Thyroid gland (tissue), 4 donors: ENCODE results near the gene FBLN1.

Experiments used
- POLR2A ChIP-seq, 2 donors: fragments of 450-650 bp; IDR thresholded peaks; one replicate each; pipeline ENCODE4 v1.6.1; 2017; ENCODE audit warnings: antibody characterized with exemption in 2 of 2, mild to moderate bottlenecking in 2 of 2, moderate library complexity in 1 of 2
- TF ChIP-seq, protein P1 (sequence below), 6 experiments: fragments of 200-600 bp in 3 of 6; fragments of 450-650 bp in 3 of 6; sonication (generic) in 3 of 6; IDR thresholded peaks; one replicate each; pipeline ENCODE4 v1.5.1; 2016 to 2019; ENCODE audit warnings: antibody characterized with exemption in 6 of 6, mild to moderate bottlenecking in 2 of 6, inconsistent platforms in 1 of 6, moderate library complexity in 1 of 6

DNA sequence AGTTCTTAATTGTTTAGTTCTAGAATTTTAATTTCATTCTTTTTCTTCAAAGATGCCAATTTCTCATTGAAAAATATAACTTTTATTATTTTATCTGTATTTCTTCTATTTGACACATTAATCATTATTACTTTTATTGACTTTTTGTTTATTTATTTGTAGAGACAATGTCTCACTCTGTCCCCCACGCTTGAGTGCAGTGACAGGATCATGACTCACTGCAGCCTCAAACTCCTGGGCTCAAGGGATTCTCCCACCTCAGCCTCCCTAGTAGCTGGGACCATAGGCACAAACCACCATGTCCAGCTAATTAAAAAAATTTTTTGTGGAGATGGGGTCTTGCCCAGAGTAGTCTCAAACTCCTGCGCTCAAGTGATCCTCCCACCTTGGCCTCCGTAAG, 30.3 kb upstream of the FBLN1 start:
- TF ChIP-seq, protein P1, sequence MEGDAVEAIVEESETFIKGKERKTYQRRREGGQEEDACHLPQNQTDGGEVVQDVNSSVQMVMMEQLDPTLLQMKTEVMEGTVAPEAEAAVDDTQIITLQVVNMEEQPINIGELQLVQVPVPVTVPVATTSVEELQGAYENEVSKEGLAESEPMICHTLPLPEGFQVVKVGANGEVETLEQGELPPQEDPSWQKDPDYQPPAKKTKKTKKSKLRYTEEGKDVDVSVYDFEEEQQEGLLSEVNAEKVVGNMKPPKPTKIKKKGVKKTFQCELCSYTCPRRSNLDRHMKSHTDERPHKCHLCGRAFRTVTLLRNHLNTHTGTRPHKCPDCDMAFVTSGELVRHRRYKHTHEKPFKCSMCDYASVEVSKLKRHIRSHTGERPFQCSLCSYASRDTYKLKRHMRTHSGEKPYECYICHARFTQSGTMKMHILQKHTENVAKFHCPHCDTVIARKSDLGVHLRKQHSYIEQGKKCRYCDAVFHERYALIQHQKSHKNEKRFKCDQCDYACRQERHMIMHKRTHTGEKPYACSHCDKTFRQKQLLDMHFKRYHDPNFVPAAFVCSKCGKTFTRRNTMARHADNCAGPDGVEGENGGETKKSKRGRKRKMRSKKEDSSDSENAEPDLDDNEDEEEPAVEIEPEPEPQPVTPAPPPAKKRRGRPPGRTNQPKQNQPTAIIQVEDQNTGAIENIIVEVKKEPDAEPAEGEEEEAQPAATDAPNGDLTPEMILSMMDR (IDR thresholded peaks at IDR 0.05): no peak
- no peak for TF ChIP-seq POLR2A (IDR thresholded peaks at IDR 0.05)
